H9 (cell line): Measurements from ENCODE around the gene ASGR2. TPM values are rescaled to one million over a fixed set of nuclear protein-coding genes. Genes with fewer than 3 reads are reported as not detected.

ENCODE experiments used
- DNase-seq: peaks from one replicate; pipeline ENCODE4 v3.0.0-alpha.2; 2017
- H2AFZ ChIP-seq: one replicate; pipeline ENCODE4 v1.6.1; 2013; ENCODE audit warnings: mild to moderate bottlenecking, low read length, control low read depth, moderate library complexity
- H2AK5ac ChIP-seq: 2 replicates; pipeline ENCODE4 v1.6.1; 2013; ENCODE audit warnings: low read length, control low read depth, mixed read lengths; ENCODE audit not compliant: insufficient read length
- H2BK120ac ChIP-seq: one replicate; pipeline ENCODE4 v1.6.1; 2013; ENCODE audit warnings: low read depth, mild to moderate bottlenecking, low read length, control low read depth, inconsistent platforms; ENCODE audit not compliant: poor library complexity, severe bottlenecking
- H2BK12ac ChIP-seq: 2 replicates; pipeline ENCODE4 v1.6.1; 2013; ENCODE audit warnings: low read length, control low read depth, mixed read lengths, low read depth; ENCODE audit not compliant: insufficient read length
- H2BK15ac ChIP-seq: 2 replicates; pipeline ENCODE4 v1.6.1; 2013; ENCODE audit warnings: low read depth, low read length, control low read depth
- H2BK20ac ChIP-seq: one replicate; pipeline ENCODE4 v1.6.1; 2013; ENCODE audit warnings: low read depth, mild to moderate bottlenecking, low read length, control low read depth, inconsistent platforms; ENCODE audit not compliant: poor library complexity, severe bottlenecking
- H2BK5ac ChIP-seq: 2 replicates; pipeline ENCODE4 v1.6.1; 2013; ENCODE audit warnings: low read length, control low read depth, mixed read lengths; ENCODE audit not compliant: insufficient read length
- H3K14ac ChIP-seq: 2 replicates; pipeline ENCODE4 v1.6.1; 2013; ENCODE audit warnings: low read length, control low read depth; ENCODE audit not compliant: insufficient read depth
- H3K18ac ChIP-seq: 2 replicates; pipeline ENCODE4 v1.6.1; 2013; ENCODE audit warnings: low read depth, mild to moderate bottlenecking, mixed read lengths, low read length, control low read depth; ENCODE audit not compliant: insufficient read length
- H3K23ac ChIP-seq: 2 replicates; pipeline ENCODE4 v1.6.1; 2013; ENCODE audit warnings: low read length, control low read depth, mixed read lengths, low read depth; ENCODE audit not compliant: insufficient read length
- H3K23me2 ChIP-seq: 2 replicates; pipeline ENCODE4 v1.6.1; 2013; ENCODE audit warnings: low read depth, mild to moderate bottlenecking, mixed read lengths, low read length, control low read depth; ENCODE audit not compliant: insufficient read length, poor library complexity, severe bottlenecking
- H3K27ac ChIP-seq: 2 replicates; pipeline ENCODE4 v1.5.1; 2013; ENCODE audit warnings: low read length, control low read depth, mixed read lengths, low read depth; ENCODE audit not compliant: insufficient read length
- H3K27me3 ChIP-seq: 2 replicates; pipeline ENCODE4 v1.6.1; 2013; ENCODE audit warnings: low read length, control low read depth, inconsistent platforms; ENCODE audit not compliant: insufficient read depth
- H3K4ac ChIP-seq: 2 replicates; pipeline ENCODE4 v1.6.1; 2013; ENCODE audit warnings: low read depth, mild to moderate bottlenecking, control low read depth, inconsistent platforms, low read length, moderate library complexity
- H3K4me1 ChIP-seq: 2 replicates; pipeline ENCODE4 v1.6.1; 2013; ENCODE audit warnings: low read length, control low read depth, inconsistent platforms; ENCODE audit not compliant: insufficient read depth
- H3K4me2 ChIP-seq: 2 replicates; pipeline ENCODE4 v1.6.1; 2013; ENCODE audit warnings: low read length, control low read depth, mixed read lengths; ENCODE audit not compliant: insufficient read length, insufficient read depth
- H3K56ac ChIP-seq: 2 replicates; pipeline ENCODE4 v1.6.1; 2013; ENCODE audit warnings: low read depth, mild to moderate bottlenecking, mixed read lengths, low read length, control low read depth; ENCODE audit not compliant: insufficient read length
- H3K79me1 ChIP-seq: 2 replicates; pipeline ENCODE4 v1.6.1; 2013; ENCODE audit warnings: low read depth, mild to moderate bottlenecking, moderate library complexity, low read length, control low read depth, inconsistent platforms; ENCODE audit not compliant: insufficient read depth, poor library complexity, severe bottlenecking
- H3K79me2 ChIP-seq: 2 replicates; pipeline ENCODE4 v1.6.1; 2013; ENCODE audit warnings: low read length, control low read depth, inconsistent platforms; ENCODE audit not compliant: insufficient read depth
- H3K9ac ChIP-seq: 2 replicates; pipeline ENCODE4 v1.6.1; 2013; ENCODE audit warnings: low read length, control low read depth, mixed read lengths; ENCODE audit not compliant: insufficient read length; ENCODE audit errors: extremely low read depth
- H3K9me3 ChIP-seq: one replicate; pipeline ENCODE4 v1.6.1; 2013; ENCODE audit warnings: low read depth, low read length, inconsistent platforms; ENCODE audit not compliant: control insufficient read depth
- H3T11ph ChIP-seq: one replicate; pipeline ENCODE4 v1.6.1; 2013; ENCODE audit warnings: mild to moderate bottlenecking, low read length, control low read depth, inconsistent platforms
- H4K20me1 ChIP-seq: one replicate; pipeline ENCODE4 v1.6.1; 2013; ENCODE audit not compliant: control insufficient read depth, insufficient read length, insufficient read depth
- H4K5ac ChIP-seq: 2 replicates; pipeline ENCODE4 v1.6.1; 2013; ENCODE audit warnings: low read depth, mild to moderate bottlenecking, mixed read lengths, low read length, control low read depth; ENCODE audit not compliant: insufficient read length
- H4K8ac ChIP-seq: replicated peaks from 2 replicates; pipeline ENCODE4 v1.6.1; 2013; ENCODE audit warnings: low read length, control low read depth, mixed read lengths, low read depth; ENCODE audit not compliant: insufficient read length
- H4K91ac ChIP-seq: 2 replicates; pipeline ENCODE4 v1.6.1; 2013; ENCODE audit warnings: low read depth, mild to moderate bottlenecking, moderate library complexity, mixed read lengths, low read length, control low read depth; ENCODE audit not compliant: insufficient read length
- H3K27ac Mint-ChIP-seq, 3 experiments: 2 replicates in 2 of 3; 3 replicates in 1 of 3; pipeline ENCODE4 v1.8.0; 2020 to 2021; ENCODE audit warnings: mixed read lengths in 3 of 3, mild to moderate bottlenecking in 1 of 3, moderate library complexity in 1 of 3
- H3K27me3 Mint-ChIP-seq: 2 replicates; pipeline ENCODE4 v1.8.0; 2021; ENCODE audit warnings: low read depth, mild to moderate bottlenecking, moderate library complexity, mixed read lengths
- H3K36me3 Mint-ChIP-seq, 3 experiments: 2 replicates in 2 of 3; 3 replicates in 1 of 3; pipeline ENCODE4 v1.8.0; 2020 to 2021; ENCODE audit warnings: low read depth in 3 of 3, mixed read lengths in 3 of 3; ENCODE audit not compliant: insufficient read depth in 1 of 3
- H3K4me1 Mint-ChIP-seq, 2 experiments: 2 replicates each; pipeline ENCODE4 v1.8.0; 2020; ENCODE audit warnings: mixed read lengths in 2 of 2
- H3K4me3 Mint-ChIP-seq, 2 experiments: 2 replicates in 1 of 2; 3 replicates in 1 of 2; pipeline ENCODE4 v1.8.0; 2020 to 2021; ENCODE audit warnings: mild to moderate bottlenecking in 2 of 2, mixed read lengths in 2 of 2, moderate library complexity in 1 of 2
- H3K9me3 Mint-ChIP-seq, 2 experiments: 2 replicates in 1 of 2; 3 replicates in 1 of 2; pipeline ENCODE4 v1.8.0; 2020; ENCODE audit warnings: mild to moderate bottlenecking in 2 of 2, mixed read lengths in 2 of 2, moderate library complexity in 1 of 2
- WGBS: extraction: QIAGEN DNeasy Blood & Tissue Kit; methylation state at CpG from one replicate; pipeline ENCODE4 v1.1.7; 2013; ENCODE audit warnings: missing lambda C conversion rate, low lambda C conversion rate, mixed read lengths; ENCODE audit not compliant: insufficient read length; ENCODE audit errors: extremely low coverage; 5-methylcytosine and 5-hydroxymethylcytosine counted together
- total RNA-seq: library from RNA; stranded (reverse); gene quantifications from 2 replicates; pipeline ENCODE4 v1.2.1, GENCODE V29; 2021
- TF ChIP-seq, protein P1 (sequence below): fragments of 200-600 bp; sonication (generic); conservative IDR thresholded peaks from 3 replicates; pipeline ENCODE4 v1.8.0; 2021; ENCODE audit warnings: antibody characterized with exemption, mild to moderate bottlenecking

Gene ASGR2
- total RNA-seq, 1 experiment from 2014 or later, result not detected

DNA sequence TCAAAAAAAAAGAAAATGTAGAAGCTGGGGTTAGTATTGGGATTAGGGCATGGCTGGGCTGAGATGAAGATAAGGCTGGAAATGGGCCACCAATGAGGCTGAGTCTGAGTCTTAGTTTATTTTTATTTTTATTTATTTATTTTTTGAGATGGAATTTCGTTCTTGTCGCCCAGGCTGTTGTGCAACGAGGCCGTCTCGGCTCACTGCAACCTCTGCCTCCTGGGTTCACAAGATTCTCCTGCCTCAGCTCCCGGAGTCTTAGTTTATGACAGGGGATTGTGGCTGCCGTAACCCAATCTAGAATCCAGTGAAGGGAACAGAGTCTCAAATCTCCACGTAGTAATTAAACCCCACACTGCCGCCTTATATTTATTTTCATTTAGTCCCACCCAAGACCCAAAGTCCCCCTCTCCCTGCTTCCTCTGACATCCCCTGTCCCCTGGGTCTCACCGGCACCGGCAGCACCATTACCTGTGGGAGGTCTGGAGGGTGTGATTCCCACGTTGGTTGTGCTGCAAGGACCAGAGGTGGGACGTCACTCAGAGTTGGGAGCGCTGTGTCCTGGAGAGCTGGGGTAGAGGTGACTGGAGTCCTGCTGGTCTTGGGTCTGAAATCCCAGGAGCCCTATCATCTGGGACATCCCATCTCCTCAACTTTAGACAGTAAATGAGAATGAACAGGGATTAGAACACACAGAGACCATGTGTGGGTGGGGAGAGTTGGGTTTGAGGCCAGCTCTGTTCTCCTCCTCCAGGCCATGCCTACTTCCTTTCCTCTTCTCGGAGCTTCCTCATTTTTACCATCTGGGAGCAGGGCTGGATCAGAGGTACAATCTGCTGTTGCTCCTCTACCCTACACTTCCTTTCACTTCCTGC, 34.8 kb downstream of the ASGR2 start, which contains the start of gene CLEC10A:
CLEC10A (minus strand) TSS at position 671 of the 875 bp plus-strand sequence. CDS start 1,439 bp downstream, outside the sequence.
- H3K27ac Mint-ChIP-seq, result no peak within 1 kb of the TSS; a peak in 1 of 7 replicates
- no peak within 1 kb of the TSS for H3K18ac ChIP-seq

More for the DNA sequence above, 34.8 kb downstream of the ASGR2 start, which contains the start of gene CLEC10A:
- H2BK20ac ChIP-seq, result no peak within 1 kb of the TSS
- H3K4me1 ChIP-seq, result no peaks in the 10 kb centered on the region
- no peak within 1 kb of the TSS for H3K27ac ChIP-seq
- no peak within 1 kb of the TSS for H2AK5ac ChIP-seq
- no peaks in the 10 kb centered on the region for H3K9me3 ChIP-seq
- no peak within 1 kb of the TSS for H4K8ac ChIP-seq
- no peak within 1 kb of the TSS for H3T11ph ChIP-seq
- TF ChIP-seq, protein P1, sequence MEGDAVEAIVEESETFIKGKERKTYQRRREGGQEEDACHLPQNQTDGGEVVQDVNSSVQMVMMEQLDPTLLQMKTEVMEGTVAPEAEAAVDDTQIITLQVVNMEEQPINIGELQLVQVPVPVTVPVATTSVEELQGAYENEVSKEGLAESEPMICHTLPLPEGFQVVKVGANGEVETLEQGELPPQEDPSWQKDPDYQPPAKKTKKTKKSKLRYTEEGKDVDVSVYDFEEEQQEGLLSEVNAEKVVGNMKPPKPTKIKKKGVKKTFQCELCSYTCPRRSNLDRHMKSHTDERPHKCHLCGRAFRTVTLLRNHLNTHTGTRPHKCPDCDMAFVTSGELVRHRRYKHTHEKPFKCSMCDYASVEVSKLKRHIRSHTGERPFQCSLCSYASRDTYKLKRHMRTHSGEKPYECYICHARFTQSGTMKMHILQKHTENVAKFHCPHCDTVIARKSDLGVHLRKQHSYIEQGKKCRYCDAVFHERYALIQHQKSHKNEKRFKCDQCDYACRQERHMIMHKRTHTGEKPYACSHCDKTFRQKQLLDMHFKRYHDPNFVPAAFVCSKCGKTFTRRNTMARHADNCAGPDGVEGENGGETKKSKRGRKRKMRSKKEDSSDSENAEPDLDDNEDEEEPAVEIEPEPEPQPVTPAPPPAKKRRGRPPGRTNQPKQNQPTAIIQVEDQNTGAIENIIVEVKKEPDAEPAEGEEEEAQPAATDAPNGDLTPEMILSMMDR, result no peak
- H3K56ac ChIP-seq, result no peak within 1 kb of the TSS
- no peak within 1 kb of the TSS for H3K4ac ChIP-seq
- H2BK12ac ChIP-seq, result no peak within 1 kb of the TSS
- H2BK15ac ChIP-seq, result no peak within 1 kb of the TSS
- no peaks in the 10 kb centered on the region for H3K36me3 Mint-ChIP-seq
- no peak within 1 kb of the TSS; a peak in 1 of 5 replicates for H3K4me3 Mint-ChIP-seq
- H3K4me1 Mint-ChIP-seq, result 0 out of 4 replicates have a peak, but pooled peaks cover 0 to 2% of the 10 kb centered on the region in 2 experiments
- H3K23me2 ChIP-seq, result no peaks in the 10 kb centered on the region
- H2BK5ac ChIP-seq, result no peak within 1 kb of the TSS
- peaks cover 16% of the 10 kb centered on the region for H3K27me3 Mint-ChIP-seq
- no peaks in the 10 kb centered on the region for H3K79me1 ChIP-seq
- H3K27me3 ChIP-seq, result no peaks in the 10 kb centered on the region; the same call in 1 of the 2 replicates
- H3K9ac ChIP-seq, result no peak within 1 kb of the TSS
- H2BK120ac ChIP-seq, result no peak within 1 kb of the TSS
- H4K20me1 ChIP-seq, result no peaks in the 10 kb centered on the region
- no peak within 1 kb of the TSS for H4K91ac ChIP-seq
- no peak within 1 kb of the TSS for H3K23ac ChIP-seq
- no CpG with 5 or more reads among the region's 15 CpGs for WGBS
- no peak within 1 kb of the TSS for H4K5ac ChIP-seq
- no peak within 1 kb of the TSS for H3K4me2 ChIP-seq
- H3K9me3 Mint-ChIP-seq, result peaks cover 0 to 6% of the 10 kb centered on the region in 2 experiments; a peak in 1 of 5 replicates
- no peaks in the 10 kb centered on the region for H3K79me2 ChIP-seq
- DNase-seq, result no peak
- no peak within 1 kb of the TSS for H3K14ac ChIP-seq
- no peak within 1 kb of the TSS for H2AFZ ChIP-seq
